ENCODE data around the gene MCM6. TPM values are rescaled to one million over a fixed set of nuclear protein-coding genes. Genes with fewer than 3 reads are reported as not detected.

Gene MCM6
- total RNA-seq, 4 donors from 2014 or later: 8.2 to 10.1 (median 9.8) TPM

- TF ChIP-seq EP300 (IDR thresholded peaks at IDR 0.05) (no peak), POLR2A (IDR thresholded peaks at IDR 0.05) (no peak), POLR2AphosphoS5 (IDR thresholded peaks at IDR 0.05) (no peak)
- TF ChIP-seq, protein P1, sequence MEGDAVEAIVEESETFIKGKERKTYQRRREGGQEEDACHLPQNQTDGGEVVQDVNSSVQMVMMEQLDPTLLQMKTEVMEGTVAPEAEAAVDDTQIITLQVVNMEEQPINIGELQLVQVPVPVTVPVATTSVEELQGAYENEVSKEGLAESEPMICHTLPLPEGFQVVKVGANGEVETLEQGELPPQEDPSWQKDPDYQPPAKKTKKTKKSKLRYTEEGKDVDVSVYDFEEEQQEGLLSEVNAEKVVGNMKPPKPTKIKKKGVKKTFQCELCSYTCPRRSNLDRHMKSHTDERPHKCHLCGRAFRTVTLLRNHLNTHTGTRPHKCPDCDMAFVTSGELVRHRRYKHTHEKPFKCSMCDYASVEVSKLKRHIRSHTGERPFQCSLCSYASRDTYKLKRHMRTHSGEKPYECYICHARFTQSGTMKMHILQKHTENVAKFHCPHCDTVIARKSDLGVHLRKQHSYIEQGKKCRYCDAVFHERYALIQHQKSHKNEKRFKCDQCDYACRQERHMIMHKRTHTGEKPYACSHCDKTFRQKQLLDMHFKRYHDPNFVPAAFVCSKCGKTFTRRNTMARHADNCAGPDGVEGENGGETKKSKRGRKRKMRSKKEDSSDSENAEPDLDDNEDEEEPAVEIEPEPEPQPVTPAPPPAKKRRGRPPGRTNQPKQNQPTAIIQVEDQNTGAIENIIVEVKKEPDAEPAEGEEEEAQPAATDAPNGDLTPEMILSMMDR (IDR thresholded peaks at IDR 0.05): no peak
- H3K4me1 ChIP-seq: no peaks in the 10 kb centered on the region
- no peaks in the 10 kb centered on the region for H3K27me3 ChIP-seq
- ATAC-seq: no peak
- H3K4me3 ChIP-seq: no peak overlapping the region
- H3K27ac ChIP-seq: no peak overlapping the region
- H3K36me3 ChIP-seq: peaks cover 0 to 81% of the 10 kb centered on the region in 2 donors
- no peaks in the 10 kb centered on the region for H3K9me3 ChIP-seq
These were observed 24.4 kb downstream of the MCM6 start for GRCh38 chr2:135851858-135852257.

- Histone ChIP-seq H3K4me3 (no peak overlapping the region), H3K27me3 (no peaks in the 10 kb centered on the region), H3K36me3 (peaks cover 0 to 81% of the 10 kb centered on the region in 2 donors), H3K9me3 (no peaks in the 10 kb centered on the region), H3K27ac (no peak overlapping the region), H3K4me1 (no peaks in the 10 kb centered on the region)
- TF ChIP-seq, protein P1 (IDR thresholded peaks at IDR 0.05): no peak
- TF ChIP-seq POLR2A (IDR thresholded peaks at IDR 0.05): no peak
- no peak for TF ChIP-seq POLR2AphosphoS5 (IDR thresholded peaks at IDR 0.05)
- no peak for TF ChIP-seq EP300 (IDR thresholded peaks at IDR 0.05)
- 78 to 85% methylated on average over 13 to 17 of the region's 17 CpGs for WGBS, 2 donors (ENCODE audit: low coverage in 1 of 2)
- ATAC-seq: no peak
These were observed 25.2 kb downstream of the MCM6 start for GRCh38 chr2:135850892-135851668.

DNA sequence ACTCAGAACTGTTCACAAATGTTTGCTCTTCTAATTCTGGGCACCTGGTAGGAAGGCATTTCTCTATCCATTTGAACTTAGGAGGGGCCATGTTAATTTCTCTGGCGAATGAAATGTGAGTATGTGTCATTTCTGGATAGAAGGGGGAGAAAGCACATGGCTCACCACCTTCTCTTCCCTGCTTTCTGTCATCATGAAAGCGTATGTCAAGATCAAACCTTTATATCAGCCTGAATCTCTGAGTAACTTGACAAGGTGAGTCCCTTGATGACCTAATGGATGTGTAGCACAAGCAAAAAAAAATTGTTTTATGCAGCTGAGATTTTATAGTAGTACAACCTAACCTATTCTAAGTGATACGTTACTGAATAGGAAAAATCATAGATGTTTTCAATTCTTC is 27.2 kb downstream of the MCM6 start:
- H3K9me3 ChIP-seq: no peaks in the 10 kb centered on the region
- TF ChIP-seq POLR2AphosphoS5 (IDR thresholded peaks at IDR 0.05) (no peak), POLR2A (IDR thresholded peaks at IDR 0.05) (no peak), EP300 (IDR thresholded peaks at IDR 0.05) (no peak)
- TF ChIP-seq, protein P1 (IDR thresholded peaks at IDR 0.05): no peak
- peaks cover 5 to 85% of the 10 kb centered on the region in 2 donors for H3K36me3 ChIP-seq
- ATAC-seq: no peak
- 95 to 96% methylated on average over 3 of the region's 3 CpGs for whole genome bisulfite sequencing, 2 donors (ENCODE audit: low coverage in 1 of 2)
- H3K4me3 ChIP-seq: no peak overlapping the region
- H3K27ac ChIP-seq: no peak overlapping the region
- no peaks in the 10 kb centered on the region for H3K27me3 ChIP-seq
- H3K4me1 ChIP-seq: no peaks in the 10 kb centered on the region

GRCh38 chr2:135845997-135846396 is 30.2 kb downstream of the MCM6 start:
- peaks cover 0 to 3% (median 0%) of the 10 kb centered on the region in 3 donors for H3K4me1 ChIP-seq
- no peaks in the 10 kb centered on the region for H3K27me3 ChIP-seq
- H3K27ac ChIP-seq: no peak overlapping the region
- H3K9me3 ChIP-seq: no peaks in the 10 kb centered on the region
- H3K4me3 ChIP-seq: no peak overlapping the region
- H3K36me3 ChIP-seq: peaks cover 5 to 85% of the 10 kb centered on the region in 2 donors
- ATAC-seq: no peak
- 80 to 93% methylated on average over 5 of the region's 5 CpGs for WGBS, 2 donors (ENCODE audit: low coverage in 1 of 2)
- TF ChIP-seq POLR2AphosphoS5 (IDR thresholded peaks at IDR 0.05): no peak
- TF ChIP-seq EP300 (IDR thresholded peaks at IDR 0.05): no peak
- no peak for TF ChIP-seq POLR2A (IDR thresholded peaks at IDR 0.05)

GRCh38 chr2:135845257-135845656 is 31.0 kb downstream of the MCM6 start:
- WGBS, 2 donors (ENCODE audit: low coverage in 1 of 2): 78% methylated on average over 3 of the region's 3 CpGs; no CpG with 5 or more reads in 1 of the 2 donors
- TF ChIP-seq, protein P1 (IDR thresholded peaks at IDR 0.05): no peak
- TF ChIP-seq POLR2A (IDR thresholded peaks at IDR 0.05): no peak
- TF ChIP-seq POLR2AphosphoS5 (IDR thresholded peaks at IDR 0.05): no peak
- no peak for TF ChIP-seq EP300 (IDR thresholded peaks at IDR 0.05)
- H3K9me3 ChIP-seq: no peaks in the 10 kb centered on the region
- H3K4me3 ChIP-seq: no peak overlapping the region
- peaks cover 0 to 10% (median 0%) of the 10 kb centered on the region in 3 donors for H3K4me1 ChIP-seq
- no peak overlapping the region for H3K27ac ChIP-seq
- ATAC-seq: no peak
- no peaks in the 10 kb centered on the region for H3K27me3 ChIP-seq
- peaks cover 5 to 80% of the 10 kb centered on the region in 2 donors for H3K36me3 ChIP-seq
